Vagina (tissue), 2 donors: ENCODE results near the gene CDK19. TPM values are rescaled to one million over a fixed set of nuclear protein-coding genes. Genes with fewer than 3 reads are reported as not detected.

Experiments
- DNase-seq, 2 donors: peaks; one replicate each; pipeline ENCODE4 v3.0.0-alpha.2; 2017; ENCODE audit errors: extremely low spot score in 2 of 2
- H3K27ac ChIP-seq: fragments of 200-600 bp; sonication (generic); one replicate; pipeline ENCODE4 v1.5.1; 2019
- H3K27me3 ChIP-seq: fragments of 200-600 bp; sonication (generic); one replicate; pipeline ENCODE4 v1.5.1; 2019
- H3K36me3 ChIP-seq, 2 donors: fragments of 200-600 bp; sonication (generic); one replicate each; pipeline ENCODE4 v1.5.1; 2017 to 2019
- H3K4me1 ChIP-seq: fragments of 200-600 bp; sonication (generic); one replicate; pipeline ENCODE4 v1.5.1; 2019
- H3K4me3 ChIP-seq, 2 donors: fragments of 200-600 bp; sonication (generic); 1 replicate in 1 of 2; 2 replicates in 1 of 2; pipeline ENCODE4 v1.5.1; 2016 to 2019
- H3K9me3 ChIP-seq: fragments of 200-600 bp; sonication (generic); one replicate; pipeline ENCODE4 v1.5.1; 2019
- POLR2A ChIP-seq, 2 donors: fragments of 450-650 bp; IDR thresholded peaks; one replicate each; pipeline ENCODE4 v1.6.1; 2017; ENCODE audit warnings: antibody characterized with exemption in 2 of 2, mild to moderate bottlenecking in 2 of 2, moderate library complexity in 2 of 2
- POLR2AphosphoS5 ChIP-seq, 2 donors: sonication (generic); formaldehyde crosslinking; IDR thresholded peaks; one replicate each; pipeline ENCODE4 v1.9.0; 2017; ENCODE audit warnings: antibody characterized with exemption in 2 of 2, mild to moderate bottlenecking in 2 of 2, low read depth in 1 of 2; ENCODE audit not compliant: insufficient read depth in 1 of 2
- intact Hi-C: fragments of 100-400 bp; cut with DNase I; formaldehyde crosslinking; loops from one replicate; pipeline ENCODE4 v1.15.1; 2023
- total RNA-seq: library from RNA; depleted of rRNA; stranded (reverse); fragments of >200 nt; gene quantifications from one replicate; pipeline ENCODE4 v1.2.3, GENCODE V29; 2016
- TF ChIP-seq, protein P1 (sequence below), 3 experiments: fragments of 450-650 bp in 2 of 3; fragments of 200-600 bp in 1 of 3; sonication (generic) in 1 of 3; IDR thresholded peaks; one replicate each; pipeline ENCODE4 v1.5.1; 2017 to 2019; ENCODE audit warnings: antibody characterized with exemption in 3 of 3, mild to moderate bottlenecking in 2 of 3, moderate library complexity in 2 of 3

CDK19 gene
- total RNA-seq, 1 donor from 2014 or later = 10.6 TPM

DNA sequence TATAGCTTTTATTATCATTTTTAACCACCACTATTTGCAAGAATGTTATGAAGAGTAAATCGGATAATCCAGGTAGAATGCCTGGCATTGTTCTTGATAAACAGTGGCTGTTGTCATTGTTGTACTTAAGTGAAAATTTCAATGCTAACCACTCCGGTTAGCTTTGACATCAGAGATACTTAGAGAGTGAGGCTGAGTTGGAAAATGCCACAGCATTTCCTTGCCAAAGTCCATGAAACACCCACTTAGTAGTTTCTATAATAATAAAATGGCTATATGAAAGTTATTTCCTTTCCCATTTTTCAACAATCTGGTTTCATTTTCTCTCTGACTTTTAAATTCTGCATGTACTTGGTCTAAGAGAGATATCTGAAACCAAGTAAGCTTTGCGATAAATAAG, 132.0 kb downstream of the CDK19 start:
- peaks cover 9% of the 10 kb centered on the region for H3K4me1 ChIP-seq
- H3K36me3 ChIP-seq = no peaks in the 10 kb centered on the region
- H3K4me3 ChIP-seq = no peak overlapping the region
- H3K27me3 ChIP-seq = no peaks in the 10 kb centered on the region
- H3K27ac ChIP-seq = no peak overlapping the region
- intact Hi-C loops = loop anchor here (5.0 to 10.0 kb wide), 2 partner anchors 199 to 272 kb away; partner anchors contain the start of gene GTF3C6
- DNase-seq = no peak
- H3K9me3 ChIP-seq = no peaks in the 10 kb centered on the region
- TF ChIP-seq POLR2AphosphoS5 (IDR thresholded peaks at IDR 0.05; ENCODE audit: insufficient read depth in 1 of 2, low read depth in 1 of 2) (no peak), POLR2A (IDR thresholded peaks at IDR 0.05) (no peak)
- TF ChIP-seq, protein P1, sequence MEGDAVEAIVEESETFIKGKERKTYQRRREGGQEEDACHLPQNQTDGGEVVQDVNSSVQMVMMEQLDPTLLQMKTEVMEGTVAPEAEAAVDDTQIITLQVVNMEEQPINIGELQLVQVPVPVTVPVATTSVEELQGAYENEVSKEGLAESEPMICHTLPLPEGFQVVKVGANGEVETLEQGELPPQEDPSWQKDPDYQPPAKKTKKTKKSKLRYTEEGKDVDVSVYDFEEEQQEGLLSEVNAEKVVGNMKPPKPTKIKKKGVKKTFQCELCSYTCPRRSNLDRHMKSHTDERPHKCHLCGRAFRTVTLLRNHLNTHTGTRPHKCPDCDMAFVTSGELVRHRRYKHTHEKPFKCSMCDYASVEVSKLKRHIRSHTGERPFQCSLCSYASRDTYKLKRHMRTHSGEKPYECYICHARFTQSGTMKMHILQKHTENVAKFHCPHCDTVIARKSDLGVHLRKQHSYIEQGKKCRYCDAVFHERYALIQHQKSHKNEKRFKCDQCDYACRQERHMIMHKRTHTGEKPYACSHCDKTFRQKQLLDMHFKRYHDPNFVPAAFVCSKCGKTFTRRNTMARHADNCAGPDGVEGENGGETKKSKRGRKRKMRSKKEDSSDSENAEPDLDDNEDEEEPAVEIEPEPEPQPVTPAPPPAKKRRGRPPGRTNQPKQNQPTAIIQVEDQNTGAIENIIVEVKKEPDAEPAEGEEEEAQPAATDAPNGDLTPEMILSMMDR (IDR thresholded peaks at IDR 0.05) = no peak

DNA sequence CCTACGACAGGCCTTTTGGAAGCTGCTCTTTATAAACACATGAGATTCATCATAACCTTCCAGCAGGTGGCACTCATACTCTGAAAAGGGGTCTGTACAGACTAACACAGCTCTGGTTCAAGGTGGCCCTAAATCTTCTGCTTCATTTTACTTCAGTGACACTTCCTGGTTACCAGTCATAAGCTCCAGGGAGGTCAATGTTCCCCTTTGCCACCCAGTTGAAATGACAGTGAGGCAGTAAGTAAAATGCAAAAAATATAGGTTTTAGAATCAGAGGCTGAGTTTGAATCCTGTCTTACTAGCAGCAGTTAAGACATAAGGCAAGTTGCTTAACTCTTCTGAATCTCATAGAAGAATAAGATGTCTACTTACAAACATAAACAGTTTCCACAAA, 132.8 kb downstream of the CDK19 start:
- no peak overlapping the region for H3K27ac ChIP-seq
- no peak for DNase-seq
- intact Hi-C loops = loop anchor here (5.0 to 10.0 kb wide), 2 partner anchors 200 to 272 kb away; partner anchors contain the start of gene GTF3C6

DNA sequence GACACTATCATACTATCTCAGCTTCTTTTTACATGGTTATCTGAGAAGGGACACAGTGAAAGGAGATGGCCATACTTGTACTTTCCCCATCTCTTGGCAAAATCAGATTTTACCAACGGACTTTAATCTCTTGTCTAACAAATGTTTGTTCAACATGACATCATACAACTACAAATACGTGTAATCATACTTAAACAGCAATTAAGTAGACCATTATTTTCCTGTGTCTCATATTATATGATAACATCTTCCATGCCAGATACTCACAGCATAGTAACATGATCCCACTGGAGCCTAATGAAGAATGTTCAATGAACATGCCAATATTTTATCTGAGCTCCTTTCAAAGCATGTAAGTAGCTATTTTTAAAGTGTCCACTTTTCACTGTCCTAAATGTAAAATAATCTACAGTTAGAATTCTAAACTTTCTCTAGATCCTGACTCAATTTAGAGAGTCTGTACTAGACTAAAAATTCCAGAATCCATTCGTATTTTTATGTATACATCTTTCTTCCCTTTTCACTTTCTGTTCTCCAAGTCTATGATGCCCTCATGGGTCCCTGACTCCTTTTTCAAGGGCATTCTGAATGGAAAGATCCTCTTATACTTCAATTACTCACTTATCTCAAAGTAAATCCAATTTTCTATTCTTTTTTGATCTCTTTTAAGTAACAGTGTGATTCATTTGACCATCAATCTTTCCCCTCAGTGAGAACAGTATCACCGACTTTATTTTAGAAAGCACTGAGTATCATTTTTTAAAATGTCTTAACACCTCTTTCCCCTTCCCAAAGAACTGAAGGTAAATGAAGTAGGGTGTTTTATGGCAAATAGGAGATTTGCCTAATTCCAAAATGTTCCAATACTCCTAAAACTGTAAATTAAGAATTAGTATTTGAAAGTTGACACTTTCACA, 133.5 kb downstream of the CDK19 start:
- no peak for DNase-seq
- no peaks in the 10 kb centered on the region for H3K9me3 ChIP-seq
- H3K27me3 ChIP-seq = no peaks in the 10 kb centered on the region
- H3K4me1 ChIP-seq = peaks cover 9% of the 10 kb centered on the region
- H3K36me3 ChIP-seq = no peaks in the 10 kb centered on the region
- no peak overlapping the region for H3K4me3 ChIP-seq
- TF ChIP-seq POLR2A (IDR thresholded peaks at IDR 0.05) (no peak), POLR2AphosphoS5 (IDR thresholded peaks at IDR 0.05; ENCODE audit: insufficient read depth in 1 of 2, low read depth in 1 of 2) (no peak)
- TF ChIP-seq, protein P1 (IDR thresholded peaks at IDR 0.05) = no peak
- intact Hi-C loops = loop anchor here (5.0 to 10.0 kb wide), 2 partner anchors 200 to 273 kb away; partner anchors contain the start of gene GTF3C6
- no peak overlapping the region for H3K27ac ChIP-seq

More for the DNA sequence above, 132.8 kb downstream of the CDK19 start:
- Histone ChIP-seq H3K27me3 (no peaks in the 10 kb centered on the region), H3K4me1 (peaks cover 9% of the 10 kb centered on the region), H3K4me3 (no peak overlapping the region), H3K36me3 (no peaks in the 10 kb centered on the region), H3K9me3 (no peaks in the 10 kb centered on the region)
- peak in 1 of 2 donors; percentile 50 for TF ChIP-seq POLR2AphosphoS5 (IDR thresholded peaks at IDR 0.05; ENCODE audit: insufficient read depth in 1 of 2, low read depth in 1 of 2)
- TF ChIP-seq, protein P1 (IDR thresholded peaks at IDR 0.05) = peak; percentile 27 to 78 (median 72)
- no peak for TF ChIP-seq POLR2A (IDR thresholded peaks at IDR 0.05)

DNA sequence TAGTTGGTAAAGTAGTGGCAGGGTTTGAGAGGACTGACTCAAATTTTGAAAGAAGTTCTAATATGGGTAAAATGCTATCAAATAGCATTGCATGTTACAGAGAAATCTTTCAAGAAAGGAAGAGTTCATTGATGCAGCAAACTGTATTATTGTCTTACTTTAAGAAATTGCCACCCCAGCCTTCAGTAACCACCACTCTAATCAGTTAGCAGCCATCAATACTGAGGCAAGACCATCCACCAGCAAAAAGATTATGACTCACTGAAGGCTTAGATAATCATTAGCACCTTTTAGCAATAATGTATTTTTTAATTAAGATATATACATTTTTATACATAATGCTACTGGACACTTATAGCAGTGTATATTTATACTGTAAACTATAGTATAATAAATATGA, 138.9 kb downstream of the CDK19 start:
- Histone ChIP-seq H3K9me3 (no peaks in the 10 kb centered on the region), H3K36me3 (no peaks in the 10 kb centered on the region), H3K4me1 (no peaks in the 10 kb centered on the region), H3K27ac (no peak overlapping the region), H3K27me3 (no peaks in the 10 kb centered on the region), H3K4me3 (no peak overlapping the region)
- DNase-seq = no peak
- intact Hi-C loops = no loop called here
- no peak for TF ChIP-seq POLR2AphosphoS5 (IDR thresholded peaks at IDR 0.05; ENCODE audit: insufficient read depth in 1 of 2, low read depth in 1 of 2)
- TF ChIP-seq POLR2A (IDR thresholded peaks at IDR 0.05) = no peak
- TF ChIP-seq, protein P1 (IDR thresholded peaks at IDR 0.05) = no peak

DNA sequence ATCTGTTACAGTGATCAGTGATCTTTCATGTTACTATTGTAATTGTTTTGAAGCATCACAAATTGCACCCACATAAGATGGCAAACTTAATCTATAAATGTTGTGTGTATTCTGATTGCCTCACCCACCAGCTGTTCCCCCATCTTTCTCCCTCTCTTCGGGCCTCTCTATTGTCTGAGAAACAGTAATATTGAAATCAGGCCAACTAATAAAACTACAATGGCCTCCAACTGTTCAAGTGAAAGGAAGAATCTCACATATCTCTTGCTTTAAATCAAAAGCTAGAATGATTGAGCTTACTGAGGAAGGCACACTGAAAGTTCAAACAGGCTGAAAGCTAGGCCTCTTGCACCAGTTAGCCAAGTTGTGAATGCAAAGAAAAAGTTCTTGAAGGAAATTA, 141.2 kb downstream of the CDK19 start:
- TF ChIP-seq, protein P1 (IDR thresholded peaks at IDR 0.05) = no peak
- TF ChIP-seq POLR2AphosphoS5 (IDR thresholded peaks at IDR 0.05; ENCODE audit: insufficient read depth in 1 of 2, low read depth in 1 of 2) (no peak), POLR2A (IDR thresholded peaks at IDR 0.05) (no peak)
- Histone ChIP-seq H3K36me3 (no peaks in the 10 kb centered on the region), H3K27me3 (no peaks in the 10 kb centered on the region), H3K4me1 (no peaks in the 10 kb centered on the region), H3K27ac (no peak overlapping the region), H3K9me3 (no peaks in the 10 kb centered on the region), H3K4me3 (no peak overlapping the region)
- no peak for DNase-seq
- intact Hi-C loops = no loop called here
